H1 (cell line): ENCODE results near the gene NFASC. TPM values are rescaled to one million over a fixed set of nuclear protein-coding genes. Genes with fewer than 3 reads are reported as not detected.
A peak's percentile ranks its signal among the peaks of the same experiment; 100 is the strongest.

Experiments used
- CTCF ChIA-PET: fragments of 300-600 bp; sonication (Branson Sonifier 250); formaldehyde crosslinking; loops from one replicate; lab custom pipeline; 2021; ENCODE audit not compliant: partially characterized antibody; lab: Charles Lee
- POLR2A ChIA-PET: fragments of 300-600 bp; sonication (Branson Sonifier 250); formaldehyde crosslinking; loops from one replicate; lab custom pipeline; 2021; ENCODE audit warnings: inconsistent platforms; ENCODE audit not compliant: partially characterized antibody; lab: Charles Lee
- DNase-seq, 2 experiments: peaks; one replicate each; pipeline versions ENCODE4 v3.0.0 to v3.0.0-alpha.2; 2010 to 2022; ENCODE audit warnings: low spot score in 2 of 2, low read depth in 1 of 2, mixed read lengths in 1 of 2
- FAIRE-seq: peaks from 2 replicates; lab custom pipeline; 2011; peaks lifted over from hg19 to GRCh38; lab: Jason Lieb, UNC
- H2AFZ ChIP-seq: 2 replicates; pipeline ENCODE4 v1.8.1; 2012; ENCODE audit warnings: low read length, inconsistent platforms
- H2AK5ac ChIP-seq: 2 replicates; pipeline ENCODE4 v1.6.1; 2013; ENCODE audit warnings: low read depth, low read length
- H2BK120ac ChIP-seq: replicated peaks from 2 replicates; pipeline ENCODE3; 2013; ENCODE audit warnings: low read depth, low read length, inconsistent platforms
- H2BK12ac ChIP-seq: 2 replicates; pipeline ENCODE4 v1.6.1; 2013; ENCODE audit warnings: low read depth, low read length
- H2BK15ac ChIP-seq: 2 replicates; pipeline ENCODE4 v1.6.1; 2013; ENCODE audit warnings: low read length
- H2BK20ac ChIP-seq: 2 replicates; pipeline ENCODE4 v1.6.1; 2013; ENCODE audit warnings: low read length
- H2BK5ac ChIP-seq: 2 replicates; pipeline ENCODE4 v1.6.1; 2013; ENCODE audit warnings: low read depth, low read length
- H3K14ac ChIP-seq: 2 replicates; pipeline ENCODE4 v1.6.1; 2013; ENCODE audit warnings: inconsistent platforms; ENCODE audit not compliant: insufficient read length
- H3K18ac ChIP-seq: 2 replicates; pipeline ENCODE4 v1.6.1; 2013; ENCODE audit warnings: low read length; ENCODE audit errors: extremely low read depth
- H3K23ac ChIP-seq: 2 replicates; pipeline ENCODE4 v1.6.1; 2013; ENCODE audit warnings: inconsistent platforms; ENCODE audit not compliant: insufficient read length
- H3K23me2 ChIP-seq: 2 replicates; pipeline ENCODE4 v1.6.1; 2013; ENCODE audit warnings: low read depth, low read length
- H3K27ac ChIP-seq: 2 replicates; pipeline ENCODE4 v1.6.1; 2011; ENCODE audit warnings: low read depth, low read length, inconsistent platforms
- H3K27me3 ChIP-seq, 4 experiments: replicated peaks in 1 of 4; 1 replicate in 1 of 4; 2 replicates in 3 of 4; pipeline versions ENCODE4 v1.6.1 to v1.8.1; 2011 to 2013; ENCODE audit warnings: low read length in 3 of 4, mild to moderate bottlenecking in 3 of 4, inconsistent platforms in 2 of 4, mixed read lengths in 2 of 4, moderate library complexity in 1 of 4; ENCODE audit not compliant: control insufficient read depth in 3 of 4, insufficient read depth in 3 of 4; ENCODE audit errors: extremely low read depth in 1 of 4
- H3K36me3 ChIP-seq, 4 experiments: 2 replicates each; pipeline versions ENCODE4 v1.6.1 to v1.8.1; 2011 to 2013; ENCODE audit warnings: mild to moderate bottlenecking in 4 of 4, low read length in 3 of 4, moderate library complexity in 2 of 4, control low read depth in 1 of 4, inconsistent platforms in 1 of 4; ENCODE audit not compliant: insufficient read depth in 4 of 4, control insufficient read depth in 2 of 4
- H3K4ac ChIP-seq: replicated peaks from 2 replicates; pipeline ENCODE3; 2013; ENCODE audit warnings: low read length, low read depth, mixed read lengths, inconsistent platforms; ENCODE audit not compliant: insufficient read length
- H3K4me1 ChIP-seq, 4 experiments: replicated peaks in 1 of 4; 1 replicate in 1 of 4; 2 replicates in 3 of 4; pipeline versions ENCODE4 v1.6.1 to v1.8.1; 2011 to 2013; ENCODE audit warnings: low read length in 3 of 4, inconsistent platforms in 2 of 4, mixed read lengths in 1 of 4; ENCODE audit not compliant: insufficient read depth in 4 of 4, control insufficient read depth in 3 of 4
- H3K4me2 ChIP-seq, 2 experiments: 2 replicates each; pipeline versions ENCODE4 v1.6.1 to v1.8.1; 2011 to 2013; ENCODE audit warnings: low read depth in 2 of 2, low read length in 2 of 2, control low read depth in 1 of 2, inconsistent platforms in 1 of 2, mild to moderate bottlenecking in 1 of 2; ENCODE audit not compliant: insufficient read depth in 1 of 2
- H3K4me3 ChIP-seq, 4 experiments: fragments of 200-600, 300-600 bp in 1 of 4; sonication (generic), shearing (Covaris generic), sonication (Bioruptor Twin) in 1 of 4; 2 replicates each; pipeline versions ENCODE4 v1.5.1 to v1.8.1; 2011 to 2016; ENCODE audit warnings: low read length in 4 of 4, low read depth in 3 of 4, control low read depth in 2 of 4, inconsistent platforms in 2 of 4, mild to moderate bottlenecking in 2 of 4, mixed read lengths in 1 of 4, moderate library complexity in 1 of 4; ENCODE audit not compliant: insufficient read depth in 2 of 4; ENCODE audit errors: extremely low read depth in 1 of 4
- H3K56ac ChIP-seq: replicated peaks from 2 replicates; pipeline ENCODE3; 2013; ENCODE audit warnings: low read depth, mild to moderate bottlenecking, mixed read lengths, low read length, inconsistent platforms; ENCODE audit not compliant: insufficient read length
- H3K79me1 ChIP-seq: 2 replicates; pipeline ENCODE4 v1.6.1; 2013; ENCODE audit warnings: low read depth, low read length, control low read depth
- H3K79me2 ChIP-seq, 2 experiments: 2 replicates each; pipeline versions ENCODE4 v1.6.1 to v1.8.1; 2012 to 2013; ENCODE audit warnings: low read length in 2 of 2, mild to moderate bottlenecking in 2 of 2, inconsistent platforms in 1 of 2; ENCODE audit not compliant: insufficient read depth in 2 of 2, control insufficient read depth in 1 of 2
- H3K9ac ChIP-seq, 4 experiments: replicated peaks in 1 of 4; 1 replicate in 1 of 4; 2 replicates in 3 of 4; pipeline versions ENCODE4 v1.6.1 to v1.8.1; 2011 to 2013; ENCODE audit warnings: low read depth in 3 of 4, low read length in 3 of 4, control low read depth in 2 of 4, mild to moderate bottlenecking in 2 of 4, moderate library complexity in 2 of 4, inconsistent platforms in 1 of 4; ENCODE audit errors: extremely low read depth in 1 of 4
- H3K9me3 ChIP-seq, 2 experiments: 2 replicates each; pipeline versions ENCODE4 v1.6.1 to v1.8.1; 2012 to 2013; ENCODE audit warnings: mild to moderate bottlenecking in 2 of 2, moderate library complexity in 2 of 2, control low read depth in 1 of 2, inconsistent platforms in 1 of 2, low read depth in 1 of 2, low read length in 1 of 2, mixed read lengths in 1 of 2; ENCODE audit not compliant: insufficient read depth in 2 of 2
- H4K20me1 ChIP-seq, 2 experiments: replicated peaks in 1 of 2; 2 replicates each; pipeline versions ENCODE3 to v1.8.1; 2011 to 2013; ENCODE audit warnings: inconsistent platforms in 2 of 2, low read length in 2 of 2, mild to moderate bottlenecking in 1 of 2; ENCODE audit not compliant: insufficient read depth in 2 of 2, control insufficient read depth in 1 of 2
- H4K5ac ChIP-seq: 2 replicates; pipeline ENCODE4 v1.6.1; 2013; ENCODE audit warnings: low read length, low read depth, mixed read lengths, inconsistent platforms; ENCODE audit not compliant: insufficient read length
- H4K8ac ChIP-seq: 2 replicates; pipeline ENCODE4 v1.8.0; 2013; ENCODE audit warnings: mild to moderate bottlenecking, moderate library complexity, low read length, inconsistent platforms; ENCODE audit not compliant: insufficient read depth; ENCODE audit errors: extremely low read depth
- H4K91ac ChIP-seq: replicated peaks from 2 replicates; pipeline ENCODE3; 2013; ENCODE audit warnings: low read length, mixed read lengths, inconsistent platforms; ENCODE audit not compliant: insufficient read length
- WGBS, 2 experiments: shearing (Covaris generic) in 1 of 2; methylation state at CpG; one replicate each; pipeline versions ENCODE4 v1.1.6 to v1.1.7; 2013 to 2015; ENCODE audit warnings: low lambda C conversion rate in 2 of 2, mixed read lengths in 2 of 2, inconsistent platforms in 1 of 2, low coverage in 1 of 2, missing lambda C conversion rate in 1 of 2; ENCODE audit not compliant: insufficient replicate concordance in 2 of 2, insufficient coverage in 1 of 2, insufficient read length in 1 of 2; ENCODE audit errors: extremely low coverage in 1 of 2, missing lambda C conversion rate in 1 of 2; 5-methylcytosine and 5-hydroxymethylcytosine counted together
- polyA plus RNA-seq, 7 experiments: library from polyadenylated mRNA; depleted of rRNA in 3 of 7; stranded (reverse) in 5 of 7; unstranded in 2 of 7; fragments of >200 nt in 5 of 7; fragments of 200-250 nt in 2 of 7; gene quantifications; 1 replicate in 5 of 7; 2 replicates in 1 of 7; 4 replicates in 1 of 7; pipeline versions ENCODE4 v1.2.1 to v1.2.3, GENCODE V29; 2011 to 2013; ENCODE audit warnings: missing spikeins in 2 of 7, mixed read lengths in 2 of 7
- total RNA-seq: library from RNA; stranded (reverse); fragmentation: NEBNext Ultra II Directional; extraction: Animal tissue kit (Norgen Biotek cat#: 25700); gene quantifications from 2 replicates; pipeline ENCODE4 v1.2.1, GENCODE V29; 2021

Gene NFASC
- total and polyA plus RNA-seq, 2 of the 8 experiments (the other 6 are each of a cell fraction or from before 2014, with no cell fraction given): 5.0 to 15.2 TPM

DNA sequence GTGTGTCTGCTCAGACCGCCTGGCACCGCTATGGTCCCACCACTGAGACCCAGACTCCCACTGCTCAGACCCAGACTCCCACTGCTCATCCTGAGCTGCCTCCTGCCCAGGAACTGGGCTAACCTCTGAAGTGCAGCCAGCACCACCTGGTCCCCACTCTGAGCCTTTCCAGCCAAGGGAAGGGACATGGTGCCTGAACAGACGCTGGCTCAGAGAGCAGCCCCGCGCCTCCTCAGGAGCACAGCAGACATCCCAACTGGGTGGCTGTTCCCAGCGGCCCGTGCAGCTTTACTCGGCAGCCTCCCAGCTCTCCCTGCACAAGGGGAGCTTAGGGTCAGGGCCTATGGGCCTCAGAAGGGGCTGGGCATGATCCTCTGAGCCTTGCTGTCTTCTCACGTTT lies 144.6 kb downstream of the NFASC start:
- Histone ChIP-seq H4K20me1 (no peaks in the 10 kb centered on the region), H3K4me3 (no peak overlapping the region), H3K23me2 (no peaks in the 10 kb centered on the region), H3K56ac (no peak overlapping the region), H2BK12ac (0 out of 2 replicates have a peak overlapping the region, but pooled peaks have one; percentile 70), H3K9ac (no peak overlapping the region), H3K9me3 (no peaks in the 10 kb centered on the region), H2AK5ac (no peak overlapping the region), H3K4ac (no peak overlapping the region), H2BK5ac (no peak overlapping the region), H3K79me1 (0 out of 2 replicates have a peak, but pooled peaks cover 2% of the 10 kb centered on the region), H2BK20ac (peak overlapping the region; percentile 7; the same call in 1 of the 2 replicates), H3K79me2 (no peaks in the 10 kb centered on the region), H4K5ac (no peak overlapping the region), H2BK15ac (0 out of 2 replicates have a peak overlapping the region, but pooled peaks have one; percentile 22), H3K14ac (no peak overlapping the region), H3K23ac (no peak overlapping the region), H3K27me3 (no peaks in the 10 kb centered on the region; a peak in 1 of 7 replicates), H3K18ac (no peak overlapping the region), H3K4me2 (no peak overlapping the region), H3K36me3 (no peaks in the 10 kb centered on the region), H4K91ac (peak overlapping the region; percentile 27), H3K4me1 (peaks cover 0 to 21% (median 7%) of the 10 kb centered on the region in 4 experiments; a peak in 5 of 7 replicates), H3K27ac (no peak overlapping the region), H4K8ac (no peak overlapping the region; the same call in 1 of the 2 replicates), H2AFZ (no peak overlapping the region), H2BK120ac (no peak overlapping the region)
- no peak for DNase-seq
- POLR2A ChIA-PET: no interaction called here
- no peak for FAIRE-seq
- 81% methylated on average over 9 of the region's 9 CpGs; no CpG with 5 or more reads in 1 of the 2 experiments for WGBS, 2 experiments
- CTCF ChIA-PET: interaction anchor here (0.5 to 33.2 kb wide), 10 partner anchors 13 to 617 kb away, joined by 3 to 531 read pairs (median 4); no protein-coding TSS in a partner anchor
